ENCODE measurements around the gene GALNT18. TPM values are rescaled to one million over a fixed set of nuclear protein-coding genes. Genes with fewer than 3 reads are reported as not detected.
A peak's percentile ranks its signal among the peaks of the same experiment; 100 is the strongest.

The GALNT18 gene
- total and polyA plus RNA-seq, 2 of the 4 experiments (the other 2 are of a cell fraction) = 9.5 to 11.3 TPM

DNA sequence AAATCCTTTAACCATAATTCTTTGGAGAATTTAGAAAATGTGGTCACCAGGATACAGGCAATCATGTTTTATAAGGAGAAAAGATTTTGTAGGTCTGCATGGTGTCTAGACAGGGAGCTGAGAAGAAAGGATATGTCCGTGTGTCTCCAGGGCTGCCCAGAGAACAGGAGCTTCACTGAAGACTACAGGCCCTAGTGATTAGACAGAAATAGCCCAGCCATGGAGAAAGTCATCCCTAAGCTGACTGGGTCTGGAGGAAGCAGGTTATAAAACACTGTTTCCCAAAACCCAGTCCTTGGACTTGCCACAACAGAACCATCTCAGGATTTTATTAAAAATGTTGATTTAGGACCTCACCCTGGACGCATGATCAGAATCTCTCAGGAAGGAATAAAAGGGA is 84.4 kb downstream of the GALNT18 start:
- BruUV-seq (replicated peaks) = no TSS peak
- peak; percentile 36 for ATAC-seq (ENCODE audit: low read depth)
- Histone ChIP-seq H2BK20ac (ENCODE audit: low read depth, low read length) (no peak overlapping the region), H2BK5ac (ENCODE audit: low read depth, low read length, poor library complexity, severe bottlenecking) (no peak overlapping the region), H3K18ac (ENCODE audit: low read depth, low read length) (no peak overlapping the region), H3K9me3 (ENCODE audit: control insufficient read depth, insufficient read depth, low read length) (no peaks in the 10 kb centered on the region), H4K91ac (ENCODE audit: insufficient read depth, low read depth, low read length) (no peak overlapping the region), H3K79me1 (ENCODE audit: low read depth in 1 of 2, low read length in 2 of 2) (no peaks in the 10 kb centered on the region), H4K8ac (ENCODE audit: low read depth in 2 of 2, low read length in 2 of 2) (no peak overlapping the region), H2AK5ac (ENCODE audit: low read depth, low read length) (no peak overlapping the region), H3K4me1 (ENCODE audit: control insufficient read depth, insufficient read depth, low read length) (peaks cover 6% of the 10 kb centered on the region; the same call in 1 of the 2 replicates), H4K20me1 (ENCODE audit: insufficient read depth, low read length) (no peaks in the 10 kb centered on the region), H2AK9ac (replicated peaks; ENCODE audit: low read depth, low read length, poor library complexity) (no peak overlapping the region), H3K4ac (ENCODE audit: low read depth, low read length) (no peak overlapping the region), H2AFZ (replicated peaks; ENCODE audit: low read length, poor library complexity) (no peak overlapping the region), H3K23ac (ENCODE audit: low read depth, low read length) (no peak overlapping the region), H2BK15ac (ENCODE audit: low read depth, low read length) (no peak overlapping the region), H3K4me3 (ENCODE audit: insufficient read depth, low read depth, low read length) (no peak overlapping the region), H4K5ac (ENCODE audit: low read depth, low read length) (no peak overlapping the region), H3K27me3 (ENCODE audit: control insufficient read depth, insufficient read depth, low read length) (peaks cover 2% of the 10 kb centered on the region), H3K27ac (ENCODE audit: insufficient read depth, low read length) (no peak overlapping the region), H3K9me1 (ENCODE audit: insufficient read depth, low read length) (no peaks in the 10 kb centered on the region), H3K14ac (replicated peaks; ENCODE audit: low read depth, low read length) (no peak overlapping the region), H2BK120ac (ENCODE audit: low read depth, low read length) (no peak overlapping the region), H3K36me3 (ENCODE audit: control insufficient read depth, insufficient read depth, low read length) (no peaks in the 10 kb centered on the region), H3K4me2 (ENCODE audit: low read depth, low read length) (no peak overlapping the region), H3K56ac (ENCODE audit: extremely low read depth, insufficient read depth, low read length) (no peak overlapping the region), H3K9ac (ENCODE audit: low read depth, low read length) (no peak overlapping the region)
- in situ Hi-C loops (cut with MboI; ENCODE audit: low sequenced_read_pairs) = no loop called here
- CTCF ChIA-PET = interaction anchor here (1.2 kb wide), 2 partner anchors 9 to 12 kb away, joined by 3 read pairs; no protein-coding TSS in a partner anchor
- DNase-seq = no peak
- intact Hi-C loops (cut with micrococcal nuclease) = no loop called here
- TF ChIP-seq CEBPB (IDR thresholded peaks at IDR 0.05; ENCODE audit: low read depth, low read length) (no peak), RCOR1 (IDR thresholded peaks at IDR 0.05; ENCODE audit: insufficient replicate concordance, low read length) (no peak), CTCF (conservative IDR thresholded peaks at IDR 0.05; ENCODE audit: low read depth, low read length) (no peak), RFX5 (IDR thresholded peaks at IDR 0.05; ENCODE audit: low read depth, low read length) (no peak), SMC3 (IDR thresholded peaks at IDR 0.05; ENCODE audit: low read depth, low read length) (no peak), CHD1 (IDR thresholded peaks at IDR 0.05; ENCODE audit: low read depth, low read length) (no peak), NFE2L2 (IDR thresholded peaks at IDR 0.05; ENCODE audit: low read depth, low read length) (no peak), MAZ (IDR thresholded peaks at IDR 0.05; ENCODE audit: borderline replicate concordance, low read depth, low read length) (no peak), USF2 (IDR thresholded peaks at IDR 0.05; ENCODE audit: low read depth, low read length) (no peak), POLR2A (IDR thresholded peaks at IDR 0.05; ENCODE audit: low read depth, low read length) (no peak), FOS (IDR thresholded peaks at IDR 0.05; ENCODE audit: low read depth, low read length) (no peak), RAD21 (IDR thresholded peaks at IDR 0.05; ENCODE audit: low read length) (no peak), MAFK (IDR thresholded peaks at IDR 0.05; ENCODE audit: low read depth, low read length) (no peak), MXI1 (IDR thresholded peaks at IDR 0.05; ENCODE audit: borderline replicate concordance, low read depth, low read length) (no peak)
- TF ChIP-seq, protein P1, sequence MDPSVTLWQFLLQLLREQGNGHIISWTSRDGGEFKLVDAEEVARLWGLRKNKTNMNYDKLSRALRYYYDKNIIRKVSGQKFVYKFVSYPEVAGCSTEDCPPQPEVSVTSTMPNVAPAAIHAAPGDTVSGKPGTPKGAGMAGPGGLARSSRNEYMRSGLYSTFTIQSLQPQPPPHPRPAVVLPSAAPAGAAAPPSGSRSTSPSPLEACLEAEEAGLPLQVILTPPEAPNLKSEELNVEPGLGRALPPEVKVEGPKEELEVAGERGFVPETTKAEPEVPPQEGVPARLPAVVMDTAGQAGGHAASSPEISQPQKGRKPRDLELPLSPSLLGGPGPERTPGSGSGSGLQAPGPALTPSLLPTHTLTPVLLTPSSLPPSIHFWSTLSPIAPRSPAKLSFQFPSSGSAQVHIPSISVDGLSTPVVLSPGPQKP (IDR thresholded peaks at IDR 0.05; ENCODE audit: borderline replicate concordance, low read depth, low read length) = no peak
- dilution Hi-C loops (cut with HindIII; ENCODE audit: low sequenced_read_pairs, unreplicated experiment) = no loop called here
- POLR2A ChIA-PET (ENCODE audit: unreplicated experiment) = no interaction called here
- WGBS, 2 experiments (ENCODE audit: extremely low coverage in 2 of 2, insufficient read length in 1 of 2) = no CpG with 5 or more reads among the region's 2 CpGs

All from IMR-90 (cell line).